ENCODE data around the gene DOCK3. TPM values are rescaled to one million over a fixed set of nuclear protein-coding genes. Genes with fewer than 3 reads are reported as not detected.
"Not testable (repeated sequence)": the region's sequence is repeated elsewhere in the genome, so short reads cannot be mapped to it uniquely, and the experiment has no call there.

DOCK3 gene
- polyA plus RNA-seq, 2 donors: 0.93 to 2.8 TPM

GRCh38 chr3:51307458-51307857 lies 632.7 kb downstream of the DOCK3 start:
- Histone ChIP-seq H3K27ac (ENCODE audit: low read depth in 2 of 2, low read length in 1 of 2) (no peak overlapping the region), H3K27me3 (ENCODE audit: control insufficient read depth in 1 of 2, insufficient read depth in 2 of 2, low read length in 2 of 2) (no peaks in the 10 kb centered on the region), H3K36me3 (ENCODE audit: control insufficient read depth in 2 of 2, insufficient read depth in 2 of 2, low read length in 1 of 2) (no peaks in the 10 kb centered on the region), H3K9me3 (ENCODE audit: control insufficient read depth in 2 of 2, insufficient read depth in 1 of 2, low read depth in 1 of 2, low read length in 1 of 2) (no peaks in the 10 kb centered on the region), H3K4me3 (ENCODE audit: low read depth in 1 of 2, low read length in 2 of 2) (no peak overlapping the region), H3K4me1 (ENCODE audit: control insufficient read depth in 2 of 2, insufficient read depth in 2 of 2, low read length in 1 of 2) (peaks cover 0 to 2% of the 10 kb centered on the region in 2 donors)
- WGBS, 2 donors: 78 to 83% methylated on average over 2 of the region's 2 CpGs

GRCh38 chr3:51307945-51308607 lies 633.3 kb downstream of the DOCK3 start:
- not testable (repeated sequence) for H3K4me1 ChIP-seq (ENCODE audit: control insufficient read depth in 2 of 2, insufficient read depth in 2 of 2, low read length in 1 of 2); H3K27me3 ChIP-seq (ENCODE audit: control insufficient read depth in 1 of 2, insufficient read depth in 2 of 2, low read length in 2 of 2); H3K4me3 ChIP-seq (ENCODE audit: low read depth in 1 of 2, low read length in 2 of 2); H3K36me3 ChIP-seq (ENCODE audit: control insufficient read depth in 2 of 2, insufficient read depth in 2 of 2, low read length in 1 of 2); H3K9me3 ChIP-seq (ENCODE audit: control insufficient read depth in 2 of 2, insufficient read depth in 1 of 2, low read depth in 1 of 2, low read length in 1 of 2); H3K27ac ChIP-seq (ENCODE audit: low read depth in 2 of 2, low read length in 1 of 2)
- 86% methylated on average over 1 of the region's 5 CpGs; no CpG with 5 or more reads in 1 of the 2 donors for WGBS, 2 donors

GRCh38 chr3:51311055-51311454 lies 636.3 kb downstream of the DOCK3 start:
- Histone ChIP-seq H3K27me3 (ENCODE audit: control insufficient read depth in 1 of 2, insufficient read depth in 2 of 2, low read length in 2 of 2) (no peaks in the 10 kb centered on the region), H3K36me3 (ENCODE audit: control insufficient read depth in 2 of 2, insufficient read depth in 2 of 2, low read length in 1 of 2) (no peaks in the 10 kb centered on the region), H3K27ac (ENCODE audit: low read depth in 2 of 2, low read length in 1 of 2) (no peak overlapping the region), H3K4me3 (ENCODE audit: low read depth in 1 of 2, low read length in 2 of 2) (no peak overlapping the region), H3K4me1 (ENCODE audit: control insufficient read depth in 2 of 2, insufficient read depth in 2 of 2, low read length in 1 of 2) (no peaks in the 10 kb centered on the region), H3K9me3 (ENCODE audit: control insufficient read depth in 2 of 2, insufficient read depth in 1 of 2, low read depth in 1 of 2, low read length in 1 of 2) (no peaks in the 10 kb centered on the region)
- 27 to 53% methylated on average over 1 of the region's 1 CpG for WGBS, 2 donors

- H3K4me1 ChIP-seq (ENCODE audit: control insufficient read depth in 2 of 2, insufficient read depth in 2 of 2, low read length in 1 of 2): no peaks in the 10 kb centered on the region
- 72 to 80% methylated on average over 2 of the region's 2 CpGs for WGBS, 2 donors
- no peaks in the 10 kb centered on the region for H3K27me3 ChIP-seq (ENCODE audit: control insufficient read depth in 1 of 2, insufficient read depth in 2 of 2, low read length in 2 of 2)
- H3K27ac ChIP-seq (ENCODE audit: low read depth in 2 of 2, low read length in 1 of 2): no peak overlapping the region
- H3K36me3 ChIP-seq (ENCODE audit: control insufficient read depth in 2 of 2, insufficient read depth in 2 of 2, low read length in 1 of 2): no peaks in the 10 kb centered on the region
- no peaks in the 10 kb centered on the region for H3K9me3 ChIP-seq (ENCODE audit: control insufficient read depth in 2 of 2, insufficient read depth in 1 of 2, low read depth in 1 of 2, low read length in 1 of 2)
- H3K4me3 ChIP-seq (ENCODE audit: low read depth in 1 of 2, low read length in 2 of 2): no peak overlapping the region
These were observed 653.5 kb downstream of the DOCK3 start for GRCh38 chr3:51328206-51328605.

GRCh38 chr3:51330046-51330445 lies 655.3 kb downstream of the DOCK3 start:
- WGBS, 2 donors: 58 to 83% methylated on average over 2 of the region's 2 CpGs
- Histone ChIP-seq H3K4me1 (ENCODE audit: control insufficient read depth in 2 of 2, insufficient read depth in 2 of 2, low read length in 1 of 2) (no peaks in the 10 kb centered on the region), H3K27me3 (ENCODE audit: control insufficient read depth in 1 of 2, insufficient read depth in 2 of 2, low read length in 2 of 2) (no peaks in the 10 kb centered on the region), H3K9me3 (ENCODE audit: control insufficient read depth in 2 of 2, insufficient read depth in 1 of 2, low read depth in 1 of 2, low read length in 1 of 2) (no peaks in the 10 kb centered on the region), H3K27ac (ENCODE audit: low read depth in 2 of 2, low read length in 1 of 2) (no peak overlapping the region), H3K4me3 (ENCODE audit: low read depth in 1 of 2, low read length in 2 of 2) (no peak overlapping the region), H3K36me3 (ENCODE audit: control insufficient read depth in 2 of 2, insufficient read depth in 2 of 2, low read length in 1 of 2) (no peaks in the 10 kb centered on the region)

- no peaks in the 10 kb centered on the region for H3K9me3 ChIP-seq (ENCODE audit: control insufficient read depth in 2 of 2, insufficient read depth in 1 of 2, low read depth in 1 of 2, low read length in 1 of 2)
- H3K4me1 ChIP-seq (ENCODE audit: control insufficient read depth in 2 of 2, insufficient read depth in 2 of 2, low read length in 1 of 2): no peaks in the 10 kb centered on the region
- no peaks in the 10 kb centered on the region for H3K36me3 ChIP-seq (ENCODE audit: control insufficient read depth in 2 of 2, insufficient read depth in 2 of 2, low read length in 1 of 2)
- no peak overlapping the region for H3K4me3 ChIP-seq (ENCODE audit: low read depth in 1 of 2, low read length in 2 of 2)
- no peak overlapping the region for H3K27ac ChIP-seq (ENCODE audit: low read depth in 2 of 2, low read length in 1 of 2)
- H3K27me3 ChIP-seq (ENCODE audit: control insufficient read depth in 1 of 2, insufficient read depth in 2 of 2, low read length in 2 of 2): no peaks in the 10 kb centered on the region
- 97 to 100% methylated on average over 1 of the region's 1 CpG for WGBS, 2 donors
These were observed 657.4 kb downstream of the DOCK3 start for GRCh38 chr3:51332156-51332555.

- Histone ChIP-seq H3K36me3 (ENCODE audit: control insufficient read depth in 2 of 2, insufficient read depth in 2 of 2, low read length in 1 of 2) (no peaks in the 10 kb centered on the region), H3K4me1 (ENCODE audit: control insufficient read depth in 2 of 2, insufficient read depth in 2 of 2, low read length in 1 of 2) (no peaks in the 10 kb centered on the region), H3K27ac (ENCODE audit: low read depth in 2 of 2, low read length in 1 of 2) (no peak overlapping the region), H3K4me3 (ENCODE audit: low read depth in 1 of 2, low read length in 2 of 2) (no peak overlapping the region), H3K9me3 (ENCODE audit: control insufficient read depth in 2 of 2, insufficient read depth in 1 of 2, low read depth in 1 of 2, low read length in 1 of 2) (no peaks in the 10 kb centered on the region), H3K27me3 (ENCODE audit: control insufficient read depth in 1 of 2, insufficient read depth in 2 of 2, low read length in 2 of 2) (no peaks in the 10 kb centered on the region)
- 96 to 97% methylated on average over 6 of the region's 6 CpGs for WGBS, 2 donors
These were observed 658.3 kb downstream of the DOCK3 start for GRCh38 chr3:51333021-51333420.

- Histone ChIP-seq H3K27ac (ENCODE audit: low read depth in 2 of 2, low read length in 1 of 2) (no peak overlapping the region), H3K4me3 (ENCODE audit: low read depth in 1 of 2, low read length in 2 of 2) (no peak overlapping the region), H3K9me3 (ENCODE audit: control insufficient read depth in 2 of 2, insufficient read depth in 1 of 2, low read depth in 1 of 2, low read length in 1 of 2) (no peaks in the 10 kb centered on the region), H3K4me1 (ENCODE audit: control insufficient read depth in 2 of 2, insufficient read depth in 2 of 2, low read length in 1 of 2) (peaks cover 4 to 6% of the 10 kb centered on the region in 2 donors), H3K36me3 (ENCODE audit: control insufficient read depth in 2 of 2, insufficient read depth in 2 of 2, low read length in 1 of 2) (no peaks in the 10 kb centered on the region), H3K27me3 (ENCODE audit: control insufficient read depth in 1 of 2, insufficient read depth in 2 of 2, low read length in 2 of 2) (no peaks in the 10 kb centered on the region)
- 79 to 93% methylated on average over 1 of the region's 1 CpG for WGBS, 2 donors
These were observed 661.5 kb downstream of the DOCK3 start for GRCh38 chr3:51336261-51336660.

- no peaks in the 10 kb centered on the region for H3K27me3 ChIP-seq (ENCODE audit: control insufficient read depth in 1 of 2, insufficient read depth in 2 of 2, low read length in 2 of 2)
- no peaks in the 10 kb centered on the region for H3K9me3 ChIP-seq (ENCODE audit: control insufficient read depth in 2 of 2, insufficient read depth in 1 of 2, low read depth in 1 of 2, low read length in 1 of 2)
- no peaks in the 10 kb centered on the region for H3K36me3 ChIP-seq (ENCODE audit: control insufficient read depth in 2 of 2, insufficient read depth in 2 of 2, low read length in 1 of 2)
- no peak overlapping the region for H3K27ac ChIP-seq (ENCODE audit: low read depth in 2 of 2, low read length in 1 of 2)
- 86 to 90% methylated on average over 1 of the region's 1 CpG for whole genome bisulfite sequencing, 2 donors
- peaks cover 4 to 6% of the 10 kb centered on the region in 2 donors for H3K4me1 ChIP-seq (ENCODE audit: control insufficient read depth in 2 of 2, insufficient read depth in 2 of 2, low read length in 1 of 2)
- no peak overlapping the region for H3K4me3 ChIP-seq (ENCODE audit: low read depth in 1 of 2, low read length in 2 of 2)
These were observed 662.9 kb downstream of the DOCK3 start for GRCh38 chr3:51337666-51338065.

GRCh38 chr3:51338632-51339031 lies 663.9 kb downstream of the DOCK3 start:
- no peak overlapping the region for H3K27ac ChIP-seq (ENCODE audit: low read depth in 2 of 2, low read length in 1 of 2)
- no peak overlapping the region for H3K4me3 ChIP-seq (ENCODE audit: low read depth in 1 of 2, low read length in 2 of 2)
- H3K9me3 ChIP-seq (ENCODE audit: control insufficient read depth in 2 of 2, insufficient read depth in 1 of 2, low read depth in 1 of 2, low read length in 1 of 2): no peaks in the 10 kb centered on the region
- 65 to 71% methylated on average over 3 of the region's 3 CpGs for WGBS, 2 donors
- H3K36me3 ChIP-seq (ENCODE audit: control insufficient read depth in 2 of 2, insufficient read depth in 2 of 2, low read length in 1 of 2): no peaks in the 10 kb centered on the region
- peaks cover 4 to 6% of the 10 kb centered on the region in 2 donors for H3K4me1 ChIP-seq (ENCODE audit: control insufficient read depth in 2 of 2, insufficient read depth in 2 of 2, low read length in 1 of 2)
- H3K27me3 ChIP-seq (ENCODE audit: control insufficient read depth in 1 of 2, insufficient read depth in 2 of 2, low read length in 2 of 2): no peaks in the 10 kb centered on the region

All from esophagus (tissue), 2 donors.